A549 (cell line): Measurements from ENCODE around the gene ARHGAP30. TPM values are rescaled to one million over a fixed set of nuclear protein-coding genes. Genes with fewer than 3 reads are reported as not detected.

Experiments
- ATAC-seq, 2 experiments: fragments of 200-7000 bp in 1 of 2; fragments of >200 bp in 1 of 2; cut with Nextera tagmentation in 1 of 2; cut with Tn5 transposase in 1 of 2; 3 replicates each; pipeline versions ENCODE4 v1.8.0 to v1.9.1; 2018 to 2020; ENCODE audit warnings: mild to moderate bottlenecking in 1 of 2, moderate library complexity in 1 of 2
- CTCF ChIA-PET: fragments of 300-600 bp; sonication (Branson Sonifier 250); formaldehyde crosslinking; extraction: SDS; loops from one replicate; lab custom pipeline; 2021; ENCODE audit warnings: antibody characterized with exemption, inconsistent platforms; lab: Yijun Ruan, JAX
- POLR2A ChIA-PET: fragments of 350-600 bp; formaldehyde crosslinking; extraction: SDS; loops from one replicate; lab custom pipeline; 2021; ENCODE audit warnings: antibody characterized with exemption, inconsistent platforms; lab: Yijun Ruan, JAX
- DNase-seq, 2 experiments: peaks; one replicate each; pipeline versions ENCODE4 v3.0.0 to v3.0.0-alpha.2; 2011 to 2016; ENCODE audit warnings: low read depth in 1 of 2, low spot score in 1 of 2
- FAIRE-seq: peaks from 2 replicates; lab custom pipeline; 2011; peaks lifted over from hg19 to GRCh38; lab: Jason Lieb, UNC
- H3K27ac ChIP-seq, 2 experiments: fragments of >200 bp; sonication (Bioruptor Twin); formaldehyde crosslinking; 3 replicates each; pipeline ENCODE4 v1.5.1; 2016 to 2017
- H3K4me1 ChIP-seq: fragments of >200 bp; sonication (Bioruptor Twin); formaldehyde crosslinking; 3 replicates; pipeline ENCODE4 v1.6.1; 2016
- H3K4me2 ChIP-seq: fragments of >200 bp; sonication (Bioruptor Twin); formaldehyde crosslinking; 3 replicates; pipeline ENCODE4 v1.6.1; 2016
- H3K4me3 ChIP-seq: fragments of >200 bp; sonication (Bioruptor Twin); formaldehyde crosslinking; 3 replicates; pipeline ENCODE4 v1.5.1; 2016
- H3K9me3 ChIP-seq: fragments of >200 bp; sonication (Bioruptor Twin); formaldehyde crosslinking; 3 replicates; pipeline ENCODE4 v1.6.1; 2016
- ATOH8 ChIP-seq: fragments of 250-450 bp; sonication (Bioruptor Pico); IDR thresholded peaks from 2 replicates; pipeline ENCODE4 v1.5.0; 2020; ENCODE audit warnings: low read depth, mild to moderate bottlenecking, moderate library complexity
- CBX2 ChIP-seq: fragments of 200-600 bp; sonication (generic); IDR thresholded peaks from 2 replicates; pipeline ENCODE4 v1.6.1; 2016; ENCODE audit warnings: low read depth, mild to moderate bottlenecking, borderline replicate concordance
- CHD4 ChIP-seq: fragments of 200-600 bp; sonication (generic); IDR thresholded peaks from 2 replicates; pipeline ENCODE4 v1.6.1; 2016; ENCODE audit warnings: antibody characterized with exemption, mild to moderate bottlenecking, borderline replicate concordance
- CTCF ChIP-seq: fragments of >200 bp; sonication (Bioruptor Twin); formaldehyde crosslinking; IDR thresholded peaks from 3 replicates; pipeline ENCODE4 v1.5.1; 2016
- ESRRA ChIP-seq: fragments of 150-350 bp; IDR thresholded peaks from 2 replicates; pipeline ENCODE4 v1.6.1; 2014; ENCODE audit warnings: mild to moderate bottlenecking, low read length, borderline replicate concordance
- FOSB ChIP-seq: fragments of 250-450 bp; sonication (Bioruptor Pico); IDR thresholded peaks from 2 replicates; pipeline ENCODE4 v1.5.0; 2020; ENCODE audit warnings: mild to moderate bottlenecking, moderate library complexity
- FOSL2 ChIP-seq, 2 experiments: fragments of 450-650 bp in 1 of 2; fragments of >200 bp in 1 of 2; sonication (Bioruptor Twin) in 1 of 2; formaldehyde crosslinking; IDR thresholded peaks; 2 replicates each; pipeline versions ENCODE4 v1.5.0 to v1.6.1; 2016 to 2020; ENCODE audit warnings: mild to moderate bottlenecking in 1 of 2, moderate library complexity in 1 of 2
- FOXS1 ChIP-seq: fragments of 250-450 bp; sonication (Bioruptor Pico); IDR thresholded peaks from 2 replicates; pipeline ENCODE4 v1.5.0; 2020; ENCODE audit warnings: mild to moderate bottlenecking, moderate library complexity
- GATA3 ChIP-seq: IDR thresholded peaks from 2 replicates; pipeline ENCODE4 v1.6.1; 2012; ENCODE audit warnings: borderline replicate concordance
- HDAC2 ChIP-seq: fragments of 200-600 bp; sonication (generic); IDR thresholded peaks from 2 replicates; pipeline ENCODE4 v1.6.1; 2016
- JUN ChIP-seq, 2 experiments: fragments of >200 bp; sonication (Bioruptor Twin); formaldehyde crosslinking; IDR thresholded peaks; 2 replicates in 1 of 2; 3 replicates in 1 of 2; pipeline ENCODE4 v1.6.1; 2016 to 2017
- MAFK ChIP-seq: fragments of 450-650 bp; IDR thresholded peaks from 2 replicates; pipeline ENCODE4 v1.6.1; 2014; ENCODE audit not compliant: partially characterized antibody
- MAX ChIP-seq: IDR thresholded peaks from 2 replicates; pipeline ENCODE4 v1.6.1; 2012
- NR3C1 ChIP-seq: fragments of >200 bp; sonication (Bioruptor Twin); formaldehyde crosslinking; IDR thresholded peaks from 3 replicates; pipeline ENCODE4 v1.6.1; 2017
- POLR2A ChIP-seq: IDR thresholded peaks from 2 replicates; pipeline ENCODE4 v1.6.1; 2012; ENCODE audit warnings: mild to moderate bottlenecking, low read length
- REST ChIP-seq: fragments of 200-600 bp; sonication (generic); IDR thresholded peaks from 2 replicates; pipeline ENCODE4 v1.6.1; 2016; ENCODE audit warnings: antibody characterized with exemption, mild to moderate bottlenecking, moderate library complexity
- RFX5 ChIP-seq: fragments of 450-650 bp; IDR thresholded peaks from 2 replicates; pipeline ENCODE4 v1.7.1; 2014; ENCODE audit warnings: antibody characterized with exemption, mild to moderate bottlenecking, moderate library complexity
- RNF2 ChIP-seq: fragments of 200-600 bp; sonication (generic); IDR thresholded peaks from 2 replicates; pipeline ENCODE4 v1.6.1; 2016; ENCODE audit warnings: low read depth, mild to moderate bottlenecking, antibody characterized with exemption, moderate library complexity, borderline replicate concordance
- TFCP2L1 ChIP-seq: fragments of 250-450 bp; sonication (Bioruptor Pico); IDR thresholded peaks from 2 replicates; pipeline ENCODE4 v1.5.0; 2021; ENCODE audit warnings: mild to moderate bottlenecking
- TP53 ChIP-seq: fragments of 250-450 bp; sonication (Bioruptor Pico); IDR thresholded peaks from 2 replicates; pipeline ENCODE4 v1.5.0; 2021; ENCODE audit warnings: mild to moderate bottlenecking, moderate library complexity
- ZFP36 ChIP-seq: fragments of 450-650 bp; IDR thresholded peaks from 2 replicates; pipeline ENCODE4 v1.6.1; 2014; ENCODE audit warnings: borderline replicate concordance; ENCODE audit not compliant: partially characterized antibody
- ZNF302 ChIP-seq: fragments of 250-450 bp; sonication (Bioruptor Pico); IDR thresholded peaks from 2 replicates; pipeline ENCODE4 v1.9.0; 2021; ENCODE audit warnings: inconsistent platforms, mild to moderate bottlenecking, moderate library complexity
- ZSCAN20 ChIP-seq: fragments of 250-450 bp; sonication (Bioruptor Pico); IDR thresholded peaks from 2 replicates; pipeline ENCODE4 v1.8.0; 2022; ENCODE audit warnings: mild to moderate bottlenecking, moderate library complexity
- WGBS: methylation state at CpG from one replicate; pipeline ENCODE4 v1.1.6; 2017; ENCODE audit errors: missing lambda C conversion rate; 5-methylcytosine and 5-hydroxymethylcytosine counted together
- polyA plus RNA-seq, 4 experiments: library from polyadenylated mRNA; depleted of rRNA in 3 of 4; stranded (reverse); fragments of >200 nt; fragmentation: RNase III in 1 of 4; extraction: RNeasy Plus Mini Kit Qiagen cat#74134 plus additional on column Dnase treatment in 1 of 4; gene quantifications; 2 replicates in 3 of 4; 3 replicates in 1 of 4; pipeline ENCODE4 v1.2.3, GENCODE V29; 2011 to 2017

ARHGAP30 gene
- polyA plus RNA-seq, 2 of the 4 experiments (the other 2 are of a cell fraction), result 0.06 to 0.13 TPM

GRCh38 chr1:161054805-161055204 lies 14.9 kb downstream of the ARHGAP30 start:
- Histone ChIP-seq H3K4me1 (no peaks in the 10 kb centered on the region), H3K9me3 (peaks cover 5% of the 10 kb centered on the region; the same call in 2 of the 3 replicates), H3K4me2 (no peak overlapping the region), H3K4me3 (no peak overlapping the region), H3K27ac (no peak overlapping the region)
- ChIA-PET CTCF (interaction anchor here (0.9 to 1.7 kb wide), 6 partner anchors 10 to 67 kb away, joined by 3 to 8 read pairs (median 4); partner anchors contain the start of gene KLHDC9), POLR2A (no interaction called here)
- FAIRE-seq (no peak), ATAC-seq (no peak), DNase-seq (no peak)
- no peak for TF ChIP-seq HDAC2
- no peak for TF ChIP-seq TFCP2L1 (CRISPR knock-in tag)
- no peak for TF ChIP-seq MAFK
- no peak for TF ChIP-seq FOXS1 (CRISPR knock-in tag)
- no peak for TF ChIP-seq ZSCAN20 (CRISPR knock-in tag)
- no peak for TF ChIP-seq REST
- TF ChIP-seq MAX, result no peak
- no peak for TF ChIP-seq NR3C1
- no peak for TF ChIP-seq ATOH8
- TF ChIP-seq FOSB (CRISPR knock-in tag), result no peak
- TF ChIP-seq ESRRA, result no peak
- TF ChIP-seq ZFP36, result no peak
- TF ChIP-seq FOSL2 (IDR thresholded peaks at IDR 0.05), result no peak
- TF ChIP-seq FOSL2 (CRISPR knock-in tag; IDR thresholded peaks at IDR 0.05), result no peak
- TF ChIP-seq GATA3, result no peak
- WGBS, result 52% methylated on average over 7 of the region's 7 CpGs

- H3K4me3 ChIP-seq, result no peak overlapping the region
- ChIA-PET CTCF (interaction anchor here (0.9 to 1.7 kb wide), 3 partner anchors 13 to 66 kb away, joined by 3 to 8 read pairs (median 4); no protein-coding TSS in a partner anchor), POLR2A (no interaction called here)
- no peak for DNase-seq
- FAIRE-seq, result no peak
- no peak; a peak in 1 of 6 replicates for ATAC-seq
- H3K9me3 ChIP-seq, result peaks cover 10% of the 10 kb centered on the region; the same call in 2 of the 3 replicates
- no peaks in the 10 kb centered on the region for H3K4me1 ChIP-seq
- WGBS, result 54% methylated on average over 2 of the region's 4 CpGs
- H3K27ac ChIP-seq, result no peak overlapping the region
- no peak overlapping the region for H3K4me2 ChIP-seq
- no peak for TF ChIP-seq ZNF302 (CRISPR knock-in tag)
- no peak for TF ChIP-seq RNF2
Observed at GRCh38 chr1:161054232-161054631, 15.5 kb downstream of the ARHGAP30 start.

GRCh38 chr1:161052899-161053298 lies 16.8 kb downstream of the ARHGAP30 start:
- Histone ChIP-seq H3K4me2 (no peak overlapping the region), H3K9me3 (peaks cover 22% of the 10 kb centered on the region; the same call in 2 of the 3 replicates), H3K4me1 (no peaks in the 10 kb centered on the region), H3K4me3 (no peak overlapping the region), H3K27ac (no peak overlapping the region)
- DNase-seq (no peak), ATAC-seq (peak; percentile 28 to 30; a peak in 3 of 6 replicates), FAIRE-seq (no peak)
- POLR2A ChIA-PET, result no interaction called here
- TF ChIP-seq RFX5, result no peak
- TF ChIP-seq NR3C1, result no peak
- TF ChIP-seq TP53, result no peak
- TF ChIP-seq POLR2A, result no peak
- TF ChIP-seq CTCF, result no peak
- TF ChIP-seq CBX2, result no peak
- TF ChIP-seq CHD4, result no peak
- TF ChIP-seq JUN (IDR thresholded peaks at IDR 0.05), result no peak
- CTCF ChIA-PET, result interaction anchor here (0.6 to 1.3 kb wide), 2 partner anchors 40 to 233 kb away, joined by 3 read pairs; no protein-coding TSS in a partner anchor
- 42% methylated on average over 3 of the region's 3 CpGs for WGBS
